Measurements from ENCODE around the gene NPAS3. TPM values are rescaled to one million over a fixed set of nuclear protein-coding genes. Genes with fewer than 3 reads are reported as not detected.

The NPAS3 gene
- total and polyA plus RNA-seq, 10 donors: 0.13 to 9.5 (median 2.9) TPM

- no peaks in the 10 kb centered on the region for H3K9me3 ChIP-seq
- H3K4me1 ChIP-seq: peaks cover 0 to 3% (median 0%) of the 10 kb centered on the region in 6 donors
- H3K27me3 ChIP-seq (replicated peaks in 1 of 7): no peaks in the 10 kb centered on the region
- TF ChIP-seq CTCF (IDR thresholded peaks at IDR 0.05 in 8 of 11, conservative IDR thresholded peaks at IDR 0.05 in 3 of 11): no peak
- TF ChIP-seq POLR2AphosphoS5 (IDR thresholded peaks at IDR 0.05): no peak
- no peak for TF ChIP-seq POLR2A (IDR thresholded peaks at IDR 0.05)
- no peak for DNase-seq
- peak overlapping the region in 4 of 8 donors; percentile 40 to 60 (median 50) for H3K27ac ChIP-seq
- intact Hi-C loops (cut with DNase I; ENCODE audit: low total_unique reads): no loop called here
- H3K4me3 ChIP-seq: no peak overlapping the region
- 71 to 89% (median 82%) methylated on average over 2 of the region's 2 CpGs for WGBS, 5 donors
- no peaks in the 10 kb centered on the region for H3K36me3 ChIP-seq
Observed at GRCh38 chr14:33356181-33356580, 417.5 kb downstream of the NPAS3 start.

- 68 to 89% (median 85%) methylated on average over 8 of the region's 8 CpGs for WGBS, 5 donors
- Histone ChIP-seq H3K9me3 (no peaks in the 10 kb centered on the region), H3K4me3 (no peak overlapping the region), H3K27me3 (replicated peaks in 1 of 7) (no peaks in the 10 kb centered on the region), H3K27ac (peak overlapping the region in 1 of 8 donors; percentile 55), H3K4me1 (peaks cover 0 to 3% (median 0%) of the 10 kb centered on the region in 6 donors), H3K36me3 (no peaks in the 10 kb centered on the region)
- intact Hi-C loops (cut with DNase I; ENCODE audit: low total_unique reads): no loop called here
- no peak for DNase-seq
- no peak for TF ChIP-seq POLR2A (IDR thresholded peaks at IDR 0.05)
Observed at GRCh38 chr14:33357225-33358010, 418.7 kb downstream of the NPAS3 start.

GRCh38 chr14:33359288-33359881 lies 420.7 kb downstream of the NPAS3 start:
- no peaks in the 10 kb centered on the region for H3K27me3 ChIP-seq (replicated peaks in 1 of 7)
- no peaks in the 10 kb centered on the region for H3K9me3 ChIP-seq
- H3K4me3 ChIP-seq: no peak overlapping the region
- TF ChIP-seq CTCF (IDR thresholded peaks at IDR 0.05 in 8 of 11, conservative IDR thresholded peaks at IDR 0.05 in 3 of 11) (no peak), POLR2AphosphoS5 (IDR thresholded peaks at IDR 0.05) (no peak), POLR2A (IDR thresholded peaks at IDR 0.05) (no peak)
- peaks cover 0 to 3% (median 0%) of the 10 kb centered on the region in 6 donors for H3K4me1 ChIP-seq
- intact Hi-C loops (cut with DNase I; ENCODE audit: low total_unique reads): no loop called here
- H3K36me3 ChIP-seq: no peaks in the 10 kb centered on the region
- H3K27ac ChIP-seq: peak overlapping the region in 1 of 8 donors; percentile 35
- no peak for DNase-seq
- WGBS, 5 donors: 68 to 80% (median 72%) methylated on average over 7 of the region's 7 CpGs

- 85 to 89% (median 87%) methylated on average over 6 of the region's 6 CpGs for WGBS, 5 donors
- TF ChIP-seq POLR2A (IDR thresholded peaks at IDR 0.05): no peak
- no peak overlapping the region for H3K27ac ChIP-seq
- H3K4me1 ChIP-seq: no peaks in the 10 kb centered on the region
- no peak overlapping the region for H3K4me3 ChIP-seq
- H3K36me3 ChIP-seq: no peaks in the 10 kb centered on the region
- H3K27me3 ChIP-seq (replicated peaks in 1 of 7): no peaks in the 10 kb centered on the region
- no peaks in the 10 kb centered on the region for H3K9me3 ChIP-seq
- intact Hi-C loops (cut with DNase I; ENCODE audit: low total_unique reads): no loop called here
- DNase-seq: no peak
Observed at GRCh38 chr14:33362934-33363333, 424.3 kb downstream of the NPAS3 start.

GRCh38 chr14:33363682-33364081 lies 425.0 kb downstream of the NPAS3 start:
- Histone ChIP-seq H3K4me3 (no peak overlapping the region), H3K4me1 (no peaks in the 10 kb centered on the region), H3K27ac (no peak overlapping the region), H3K36me3 (no peaks in the 10 kb centered on the region), H3K27me3 (replicated peaks in 1 of 7) (no peaks in the 10 kb centered on the region), H3K9me3 (no peaks in the 10 kb centered on the region)
- DNase-seq: no peak
- 80 to 92% (median 90%) methylated on average over 3 of the region's 3 CpGs for WGBS, 5 donors
- no peak for TF ChIP-seq POLR2AphosphoS5 (IDR thresholded peaks at IDR 0.05)
- no peak for TF ChIP-seq CTCF (IDR thresholded peaks at IDR 0.05 in 8 of 11, conservative IDR thresholded peaks at IDR 0.05 in 3 of 11)
- TF ChIP-seq POLR2A (IDR thresholded peaks at IDR 0.05): no peak
- intact Hi-C loops (cut with DNase I; ENCODE audit: low total_unique reads): no loop called here
